GM21717 (cell line): ENCODE results near the gene KLHL25.

ENCODE experiments used
- ATAC-seq: cut with Tn5 transposase; IDR thresholded peaks from one replicate; pipeline ENCODE4 v1.9.1; 2021; ENCODE audit warnings: mild to moderate bottlenecking, moderate library complexity; ENCODE audit not compliant: unreplicated experiment

The KLHL25 gene

GRCh38 chr15:85778107-85778776, 16.5 kb downstream of the KLHL25 start:
- no peak for ATAC-seq

DNA sequence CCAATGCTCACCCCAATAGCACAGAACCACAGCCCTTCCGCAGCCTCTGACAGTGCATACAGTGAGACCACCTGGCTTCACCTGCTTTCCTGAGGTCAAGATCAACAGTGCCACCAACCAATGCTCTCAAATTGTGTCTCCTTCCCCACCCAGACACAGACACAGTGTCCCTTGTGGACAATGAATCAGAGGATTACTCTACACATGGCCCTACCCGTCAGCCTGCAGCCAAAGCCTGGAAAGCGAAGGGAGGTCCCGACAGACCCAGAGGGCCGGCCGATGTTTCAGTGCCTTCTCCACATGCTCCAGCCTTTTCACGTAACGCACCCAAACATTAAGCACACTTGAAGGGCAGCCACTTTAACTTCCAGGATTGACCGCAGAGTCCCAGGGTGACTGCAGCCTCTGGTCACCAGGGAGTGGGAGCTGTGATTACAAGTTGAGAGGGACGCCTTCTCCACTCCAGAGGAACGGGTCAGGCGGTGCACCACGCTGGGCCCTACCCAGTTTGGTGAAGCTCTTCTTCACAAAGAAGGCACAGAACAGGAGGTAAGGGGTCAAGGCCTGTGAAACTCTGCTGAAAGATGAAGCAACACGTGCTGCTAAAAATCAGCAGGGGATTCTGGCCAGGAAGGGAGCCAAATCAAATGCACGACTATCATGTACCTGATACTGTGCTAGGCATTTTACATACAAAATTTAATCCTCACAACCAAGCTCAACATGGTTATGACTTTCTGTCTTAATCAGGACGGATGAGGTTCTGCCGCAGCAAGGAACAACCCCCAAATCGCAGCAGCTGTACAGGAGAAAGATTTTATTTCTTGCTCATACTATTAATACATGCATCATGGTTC, 17.2 kb downstream of the KLHL25 start:
- no peak for ATAC-seq

DNA sequence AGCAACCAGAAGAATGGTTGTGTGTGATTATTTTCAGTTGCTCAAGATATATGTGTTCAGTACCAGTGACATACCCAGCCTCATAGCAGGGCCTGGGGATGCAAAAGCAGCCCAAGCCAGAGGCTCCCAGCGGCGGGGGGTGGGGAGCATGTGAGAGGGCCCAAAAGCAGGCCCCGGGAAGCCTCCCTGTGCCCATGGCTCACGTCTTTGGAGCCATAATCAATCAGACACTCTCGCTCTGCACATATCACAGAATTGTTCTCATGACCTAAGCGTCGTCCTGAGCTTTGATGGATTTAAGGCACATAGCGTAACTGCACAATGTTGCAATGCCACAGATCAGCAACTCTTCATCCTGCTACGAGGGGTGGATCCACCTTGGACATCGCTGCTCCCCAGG, 20.8 kb downstream of the KLHL25 start:
- ATAC-seq = no peak

- no peak for ATAC-seq
These were observed 21.5 kb downstream of the KLHL25 start for GRCh38 chr15:85773249-85773648.

DNA sequence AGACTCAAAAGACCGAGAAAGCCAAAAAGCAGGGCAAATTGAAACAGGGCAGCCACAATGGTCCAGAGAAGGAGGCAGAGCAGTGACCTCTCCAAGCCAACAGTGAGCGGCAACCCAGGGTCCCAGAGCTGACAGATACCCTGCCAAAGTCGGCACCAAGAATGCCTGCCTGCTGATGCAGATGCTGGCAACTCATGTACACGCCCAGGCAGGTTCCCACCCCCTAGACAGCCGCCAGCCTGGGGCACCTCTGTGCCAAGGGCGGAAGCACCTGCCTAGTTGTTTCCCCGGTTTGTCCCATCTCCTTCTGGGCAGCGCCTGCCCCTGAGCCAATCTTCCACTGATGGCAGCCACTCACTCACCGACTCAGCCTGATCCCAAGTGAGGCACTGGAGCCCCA, 22.1 kb downstream of the KLHL25 start:
- no peak for ATAC-seq

DNA sequence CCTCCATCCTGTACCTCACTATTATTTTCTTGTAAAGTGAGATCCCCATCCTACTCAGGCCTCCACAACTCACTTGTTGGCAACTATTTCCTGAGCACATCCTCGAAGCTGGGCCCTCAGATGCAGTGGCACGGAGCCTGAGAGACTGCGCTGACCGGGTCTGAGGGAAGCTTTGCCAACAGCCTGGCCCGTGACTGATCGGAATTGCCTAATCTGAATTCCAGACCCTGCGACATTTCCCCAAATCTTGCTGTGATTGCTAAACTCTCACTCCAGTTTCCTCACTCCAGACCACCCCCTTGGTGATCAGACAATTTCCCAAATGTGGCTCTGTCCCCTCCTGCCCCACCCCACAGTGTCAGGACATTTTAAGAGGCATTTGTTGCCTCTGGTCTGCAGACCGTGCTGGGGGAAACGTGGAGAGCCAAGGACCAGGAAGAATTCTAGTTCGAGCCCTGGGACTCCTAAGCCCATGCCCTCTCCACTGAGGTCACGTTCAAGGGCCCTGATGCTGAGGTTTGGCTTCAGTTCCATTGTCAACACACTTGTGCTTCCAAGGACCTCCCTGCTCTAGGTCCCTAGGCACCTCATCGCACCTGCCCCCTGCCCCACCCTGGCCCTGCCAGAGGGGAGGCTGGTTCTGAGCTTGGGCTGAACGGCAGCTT, 22.8 kb downstream of the KLHL25 start:
- no peak for ATAC-seq

- no peak for ATAC-seq
These were observed 23.5 kb downstream of the KLHL25 start for GRCh38 chr15:85771271-85771670.

DNA sequence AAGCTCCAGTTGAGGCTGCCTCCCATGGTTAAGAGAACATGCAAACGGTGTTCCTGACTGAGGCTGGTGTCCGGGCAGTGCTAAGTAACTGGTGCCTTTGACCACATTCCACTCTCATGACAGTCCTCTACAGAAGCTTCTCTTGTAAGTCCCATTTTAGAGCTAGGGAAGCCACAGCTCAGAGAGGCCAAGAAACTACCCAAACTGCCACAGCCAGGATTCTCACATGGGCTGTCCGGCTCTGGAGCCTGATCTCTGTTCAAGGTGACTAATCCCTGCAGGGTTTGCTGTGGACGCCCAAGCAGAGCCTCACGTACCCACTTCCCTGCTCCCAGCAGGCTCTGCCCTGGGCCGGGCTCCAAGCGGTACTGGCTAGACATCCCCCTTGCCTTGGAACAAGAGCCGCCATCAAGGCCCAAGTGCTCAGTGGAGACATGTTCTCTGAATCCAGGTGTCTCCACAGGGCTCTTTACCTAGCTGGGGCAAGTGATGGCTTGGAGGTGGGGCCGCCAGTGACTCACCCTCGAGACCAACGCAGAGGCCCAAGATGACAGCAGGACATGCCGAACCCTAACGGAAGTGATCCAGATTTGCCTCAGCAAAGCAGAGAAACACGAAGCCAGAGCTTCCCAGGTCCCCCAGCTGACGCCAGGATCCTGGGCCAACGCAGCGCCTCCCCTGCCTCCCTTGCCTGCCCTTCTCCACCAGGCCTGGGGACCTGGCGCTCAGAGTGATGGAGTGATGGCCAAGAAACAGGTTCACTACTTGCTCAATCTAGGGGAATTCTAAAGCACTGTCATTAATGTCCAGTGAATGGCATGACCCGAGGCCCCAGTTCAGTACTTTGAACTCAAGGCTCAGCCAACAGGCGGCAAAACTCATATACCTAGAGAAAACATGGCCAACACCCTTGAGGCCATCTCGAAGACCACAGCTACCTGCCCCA, 24.4 kb downstream of the KLHL25 start:
- ATAC-seq = no peak

DNA sequence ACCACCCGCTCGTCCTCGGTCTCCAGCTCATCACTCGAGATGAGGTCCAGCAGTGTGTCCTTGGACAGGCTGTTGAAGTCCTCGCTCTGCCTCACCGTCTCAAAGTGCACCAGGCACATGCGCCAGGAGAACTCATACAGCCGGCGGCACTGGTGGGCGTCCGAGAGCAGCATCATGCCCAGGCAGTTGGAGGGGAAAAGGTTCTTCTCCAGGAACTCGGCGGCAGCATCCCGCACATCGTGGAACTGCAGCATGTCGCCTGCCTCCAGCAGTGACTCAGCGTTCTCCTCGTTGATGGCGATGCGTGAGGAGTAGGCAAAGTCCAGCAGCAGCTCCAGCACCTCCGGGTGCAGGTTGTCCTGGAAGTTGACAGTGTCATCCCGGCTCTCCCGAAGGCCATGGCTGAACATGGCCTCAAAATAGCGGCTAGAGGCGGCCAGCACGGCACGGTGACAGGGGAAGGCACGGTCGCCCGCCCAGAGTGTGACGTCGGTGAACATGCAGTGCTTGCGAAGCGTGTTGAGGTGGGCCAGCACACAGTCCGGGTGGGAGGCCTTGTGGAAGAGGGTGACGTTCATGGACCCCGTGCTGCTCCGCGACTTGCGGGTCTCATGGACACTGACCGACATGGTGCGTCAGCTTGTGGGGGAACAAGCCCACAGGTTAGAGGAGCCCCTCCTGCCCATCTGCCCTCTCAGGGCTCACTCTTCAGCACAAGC, 25.4 kb downstream of the KLHL25 start:
- no peak for ATAC-seq

GRCh38 chr15:85768595-85769168, 26.0 kb downstream of the KLHL25 start:
- no peak for ATAC-seq

DNA sequence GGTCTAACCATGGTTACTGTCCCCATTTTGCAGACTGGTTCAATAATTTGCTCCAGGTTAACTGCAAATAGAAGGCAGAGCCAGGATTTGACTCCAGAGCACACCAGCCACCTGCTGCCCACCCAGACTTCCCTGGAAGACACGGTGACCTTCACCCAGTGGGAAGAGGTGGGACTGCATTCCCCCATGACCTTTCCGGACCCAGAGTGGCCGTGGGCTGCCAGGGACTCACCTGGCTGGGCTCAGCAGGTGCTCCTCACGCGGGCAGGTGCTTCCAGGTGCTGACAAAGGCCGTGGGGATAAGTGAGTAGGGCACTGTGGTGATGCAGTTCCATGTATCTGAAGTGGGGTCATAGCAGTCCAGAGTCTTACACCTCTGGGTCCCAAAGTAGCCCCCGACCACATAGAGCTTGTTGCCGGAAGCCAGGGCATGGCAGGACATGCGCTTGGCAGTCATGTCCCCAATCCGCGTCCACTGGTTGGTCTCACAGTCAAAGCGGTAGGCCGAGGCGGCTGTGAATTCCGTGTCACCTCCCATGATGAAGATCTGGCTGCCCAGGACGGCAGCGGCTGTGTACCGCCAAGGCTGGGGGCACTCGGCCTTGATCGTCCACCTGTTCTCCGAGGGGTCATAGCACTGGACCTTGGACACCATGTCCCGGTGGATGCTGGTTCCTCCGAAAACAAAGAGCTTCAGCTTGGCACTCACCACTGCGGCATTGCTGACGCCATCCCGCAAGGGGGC, 26.8 kb downstream of the KLHL25 start:
- ATAC-seq = no peak

DNA sequence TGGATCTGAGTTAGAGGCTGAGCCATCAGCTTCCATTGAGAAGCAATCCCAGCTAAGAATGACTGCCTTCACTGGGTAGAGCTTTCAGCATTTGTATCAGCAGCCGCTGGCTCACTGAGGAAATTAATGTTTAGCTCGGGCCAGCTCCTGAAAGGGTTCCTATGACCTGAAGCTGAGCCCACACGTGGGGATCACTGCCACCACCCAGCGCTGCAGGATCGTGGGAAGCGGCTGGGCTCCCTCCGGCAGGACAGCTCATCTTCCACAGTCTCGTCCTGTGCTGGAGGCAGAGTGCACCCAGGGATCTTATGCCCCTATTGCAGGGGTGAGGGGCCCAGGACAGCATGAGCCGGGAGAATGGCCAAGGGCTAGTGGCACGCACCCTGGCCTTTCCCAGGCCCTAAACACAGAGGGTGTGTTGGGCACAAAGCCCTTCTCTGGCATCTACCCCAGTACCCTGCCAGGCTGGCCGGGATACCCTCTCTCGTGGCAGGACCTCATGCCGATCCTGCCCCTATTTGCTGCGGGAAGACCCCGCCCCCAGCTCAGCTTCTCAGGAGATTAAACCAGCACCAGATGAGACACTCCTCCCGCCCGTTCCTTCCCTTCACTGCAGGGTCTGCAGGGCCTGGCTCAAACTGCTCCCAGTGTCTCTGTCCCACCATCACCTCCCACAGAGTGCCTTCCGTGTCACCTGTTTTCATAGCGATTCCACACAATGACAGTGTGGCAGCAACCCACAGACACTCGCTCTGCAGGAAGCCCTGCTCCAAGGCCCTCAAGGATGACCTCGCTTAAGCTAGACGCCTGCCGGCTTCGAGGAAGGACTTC, 28.5 kb downstream of the KLHL25 start:
- ATAC-seq = no peak

- ATAC-seq = no peak
These were observed 30.0 kb downstream of the KLHL25 start for GRCh38 chr15:85764649-85765277.

GRCh38 chr15:85763673-85764633, 30.8 kb downstream of the KLHL25 start:
- ATAC-seq = no peak

GRCh38 chr15:85763157-85763556, 31.6 kb downstream of the KLHL25 start:
- no peak for ATAC-seq

- ATAC-seq = no peak
These were observed 32.0 kb downstream of the KLHL25 start for GRCh38 chr15:85762756-85763127.
